C4-2B (cell line): Measurements from ENCODE around the gene GATAD2A.

Source experiments
- H3K27ac ChIP-seq: fragments of 450-650 bp; 2 replicates; pipeline ENCODE4 v1.5.1; 2017
- CTCF ChIP-seq: fragments of 450-650 bp; conservative IDR thresholded peaks from 2 replicates; pipeline ENCODE4 v1.5.1; 2017; ENCODE audit warnings: mild to moderate bottlenecking
- ZFX ChIP-seq: fragments of 450-650 bp; IDR thresholded peaks from 2 replicates; pipeline ENCODE4 v1.6.1; 2017

The GATAD2A gene

GRCh38 chr19:19491321-19492025 lies 86.0 kb downstream of the GATAD2A start:
- TF ChIP-seq ZFX (no peak), CTCF (no peak)

GRCh38 chr19:19492026-19492610 lies 86.6 kb downstream of the GATAD2A start:
- TF ChIP-seq CTCF (no peak), ZFX (no peak)
- no peak overlapping the region for H3K27ac ChIP-seq

More at GRCh38 chr19:19491321-19492025, 86.0 kb downstream of the GATAD2A start:
- no peak overlapping the region for H3K27ac ChIP-seq

GRCh38 chr19:19493841-19494546 lies 88.5 kb downstream of the GATAD2A start:
- H3K27ac ChIP-seq: no peak overlapping the region

GRCh38 chr19:19495614-19496603 lies 90.4 kb downstream of the GATAD2A start:
- no peak overlapping the region for H3K27ac ChIP-seq
- TF ChIP-seq CTCF (no peak), ZFX (no peak)

More at GRCh38 chr19:19493841-19494546, 88.5 kb downstream of the GATAD2A start:
- no peak for TF ChIP-seq ZFX
- TF ChIP-seq CTCF: no peak

GRCh38 chr19:19498255-19498991 lies 92.9 kb downstream of the GATAD2A start:
- no peak overlapping the region for H3K27ac ChIP-seq
- TF ChIP-seq CTCF (no peak), ZFX (no peak)

GRCh38 chr19:19499272-19499995 lies 94.0 kb downstream of the GATAD2A start:
- H3K27ac ChIP-seq: no peak overlapping the region

More at GRCh38 chr19:19499272-19499995, 94.0 kb downstream of the GATAD2A start:
- TF ChIP-seq CTCF (no peak), ZFX (no peak)
